CD4-positive, alpha-beta T cell treated with Interferon gamma for 1 hour (primary cell): Measurements from ENCODE around the gene MAP3K10.

Experiments
- DNase-seq: peaks from one replicate; pipeline ENCODE4 v3.0.0-alpha.2; 2020

Gene MAP3K10

DNA sequence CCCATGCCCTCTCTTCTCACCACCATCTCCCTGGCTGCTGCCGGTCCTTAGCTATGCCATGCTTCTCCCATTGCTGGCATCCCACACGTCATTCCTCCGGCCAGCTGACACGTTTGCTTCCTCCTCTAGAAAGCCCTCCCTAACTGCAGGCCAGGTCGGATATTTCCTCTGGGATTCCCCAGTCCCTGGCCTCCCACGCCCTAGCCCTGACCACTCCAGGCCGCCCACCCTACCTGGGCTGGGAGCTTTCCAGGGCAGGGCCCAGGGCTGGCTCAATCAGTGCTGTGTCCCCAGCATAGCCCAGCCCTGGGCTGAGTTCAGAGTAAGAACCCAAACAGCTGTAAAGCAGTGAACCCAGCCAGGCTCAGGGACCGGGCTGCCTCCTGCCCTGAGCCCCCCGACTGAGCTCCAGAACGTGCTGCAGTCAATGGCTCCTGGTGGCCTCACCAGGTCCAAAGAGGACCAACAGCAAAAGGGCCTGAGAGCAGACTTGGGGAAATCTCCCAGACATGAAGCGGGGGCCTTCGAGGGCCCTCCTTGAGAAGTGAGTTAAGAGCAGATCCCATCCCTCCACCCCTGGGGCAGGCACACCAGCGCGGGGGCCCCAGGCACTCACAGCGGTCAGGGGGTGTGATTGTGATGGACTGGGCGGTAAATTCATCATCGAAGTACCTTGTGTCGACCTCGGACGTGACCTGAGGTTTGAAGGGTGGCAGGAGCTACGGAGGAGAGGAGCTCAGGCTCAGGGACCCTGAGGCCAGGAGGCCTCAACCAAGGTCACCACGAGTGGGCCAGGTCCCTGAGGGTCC lies 43.4 kb downstream of the MAP3K10 start:
- DNase-seq: no peak

DNA sequence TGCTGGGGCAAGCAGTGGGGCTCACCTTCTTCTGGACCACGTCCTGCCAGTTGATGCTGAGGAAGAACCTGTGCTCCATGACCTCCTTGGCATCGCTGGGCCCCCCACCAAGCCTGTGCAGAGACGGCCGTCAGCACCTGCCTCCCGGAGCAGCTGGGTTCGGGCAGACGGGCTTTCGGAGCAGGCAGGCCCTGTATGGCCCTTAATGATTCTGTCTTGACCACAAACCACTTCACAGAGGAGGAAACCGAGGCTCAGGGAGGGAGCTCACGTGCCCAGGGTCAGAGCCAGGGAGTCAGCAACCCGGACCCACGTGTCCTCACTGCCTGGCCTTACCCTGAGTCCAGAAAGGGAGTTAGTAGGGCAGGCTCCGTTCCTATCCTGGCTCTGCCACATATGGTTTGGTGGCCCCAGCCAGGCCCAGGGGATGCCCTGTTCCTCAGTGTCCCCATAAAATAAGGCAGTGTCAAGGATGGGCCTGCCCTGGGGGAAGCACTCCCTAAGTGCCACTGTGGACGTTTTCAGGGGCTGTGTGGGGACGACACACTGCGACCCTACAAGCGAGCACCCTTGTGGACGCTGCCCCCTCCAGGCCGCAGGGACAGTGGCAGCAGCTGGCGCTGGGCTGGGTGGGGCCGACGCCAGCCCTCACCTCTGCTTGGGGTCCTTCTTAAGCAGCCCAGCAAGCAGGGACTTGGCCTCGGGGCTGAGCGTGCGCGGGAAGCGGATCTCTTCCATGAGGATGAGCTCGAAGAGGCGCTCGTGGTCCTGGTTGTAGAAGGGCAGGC lies 44.2 kb downstream of the MAP3K10 start:
- DNase-seq: no peak

DNA sequence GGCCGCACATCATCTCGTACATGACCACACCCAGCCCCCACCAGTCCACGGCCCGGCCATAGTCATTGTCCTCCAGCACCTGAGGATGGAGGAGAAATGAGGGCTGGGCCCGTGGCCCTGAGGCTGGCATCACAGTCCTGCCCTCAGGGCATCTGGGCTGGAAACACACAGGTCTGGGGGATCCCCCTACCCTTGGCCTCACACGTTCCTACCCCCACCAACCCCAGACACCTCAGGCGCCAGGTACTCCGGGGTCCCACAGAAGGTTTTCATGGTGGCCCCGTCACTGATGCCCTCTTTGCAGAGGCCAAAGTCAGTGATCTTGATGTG lies 44.8 kb downstream of the MAP3K10 start:
- DNase-seq: no peak

DNA sequence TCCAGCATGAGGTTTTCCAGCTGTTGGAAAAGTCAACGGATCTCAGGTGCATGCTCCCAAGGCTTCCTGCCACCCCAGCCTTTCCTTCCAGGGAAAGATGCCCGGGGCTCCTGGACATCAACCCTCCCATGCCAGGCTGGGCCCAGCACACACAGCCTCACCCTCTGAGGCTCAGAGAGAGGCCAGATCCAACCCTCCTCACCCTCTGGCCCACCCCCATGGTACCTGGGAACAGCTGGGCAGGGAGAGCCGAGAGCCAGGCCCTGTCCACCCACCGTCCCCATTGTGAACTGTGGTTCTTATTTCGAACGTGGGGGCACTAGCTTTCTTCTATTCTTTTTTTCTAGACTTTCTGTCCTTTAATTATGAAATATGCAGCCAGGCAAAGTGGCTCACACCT lies 45.1 kb downstream of the MAP3K10 start:
- DNase-seq: no peak

DNA sequence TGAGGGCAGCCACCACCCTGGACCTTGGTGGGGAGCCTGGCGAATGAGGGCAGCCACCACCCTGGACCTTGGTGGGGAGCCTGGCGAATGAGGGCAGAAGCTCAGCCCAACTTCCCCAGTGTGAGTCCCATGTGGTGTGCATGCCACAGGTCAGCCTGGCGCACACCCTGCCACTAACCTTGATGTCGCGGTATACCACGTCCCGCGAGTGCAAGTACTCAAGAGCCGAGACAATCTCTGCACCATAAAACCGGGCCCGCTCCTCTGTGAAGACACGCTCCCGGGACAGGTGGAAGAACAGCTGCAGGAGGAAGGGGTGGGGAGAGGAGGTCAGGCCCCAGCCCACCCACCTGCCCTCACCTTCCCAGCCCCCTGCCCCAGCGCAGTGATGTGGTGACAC lies 46.6 kb downstream of the MAP3K10 start:
- no peak for DNase-seq

DNA sequence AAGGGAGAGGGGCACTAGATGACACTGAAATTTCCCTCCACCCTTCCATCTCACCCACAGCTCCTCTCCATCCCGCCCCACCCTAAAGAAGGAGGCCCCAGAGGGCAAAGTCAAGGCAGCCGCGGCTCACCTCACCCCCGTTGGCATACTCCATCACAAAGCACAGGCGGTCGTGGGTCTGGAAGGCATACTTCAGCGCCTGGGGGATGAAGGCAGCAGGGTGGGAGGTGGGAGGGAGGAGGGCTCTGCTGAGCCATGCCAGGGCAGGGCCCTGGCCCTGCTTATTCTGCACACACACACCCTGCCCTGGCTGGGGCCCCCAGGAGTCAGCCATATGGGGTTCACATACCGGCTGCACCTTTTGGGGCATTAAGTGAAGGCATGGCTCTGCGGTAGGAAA lies 47.5 kb downstream of the MAP3K10 start:
- DNase-seq: no peak

DNA sequence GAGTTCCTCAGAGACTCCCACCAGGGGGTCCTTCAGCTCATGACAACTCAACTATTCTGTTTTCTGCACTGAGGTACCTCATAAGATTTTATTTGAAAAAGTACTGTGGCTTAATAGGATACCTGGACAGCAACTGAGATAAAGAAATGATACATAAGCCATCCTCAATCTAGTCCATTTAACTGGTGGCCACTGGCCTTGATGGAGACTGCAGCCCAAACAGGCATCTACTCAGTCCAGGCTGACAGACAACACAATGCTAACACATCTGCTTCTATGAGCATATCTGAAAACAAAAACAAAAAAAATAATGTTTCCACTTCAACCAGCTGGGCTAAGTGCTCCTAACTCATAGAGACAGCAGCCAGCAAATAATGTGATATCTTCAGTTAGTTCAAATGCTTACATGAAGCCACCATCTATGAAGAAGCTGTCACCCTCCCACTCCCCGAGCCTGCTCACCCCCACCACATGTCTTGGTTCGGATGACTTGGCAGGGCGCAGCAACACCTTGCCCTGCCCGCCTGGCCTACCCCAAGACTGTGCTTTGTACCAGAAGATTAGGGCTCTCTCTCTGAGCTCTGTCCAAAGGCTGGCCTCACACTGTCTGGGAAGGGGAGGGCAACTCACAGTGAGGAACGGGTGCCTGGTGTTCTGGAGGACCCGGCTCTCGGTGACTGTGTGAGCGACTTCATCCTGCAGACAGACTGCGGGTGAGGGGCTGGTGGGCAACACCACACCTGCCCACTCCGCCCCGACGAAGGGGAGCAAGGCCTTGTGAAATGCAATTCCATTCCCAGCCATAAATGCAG lies 48.4 kb downstream of the MAP3K10 start:
- no peak for DNase-seq

DNA sequence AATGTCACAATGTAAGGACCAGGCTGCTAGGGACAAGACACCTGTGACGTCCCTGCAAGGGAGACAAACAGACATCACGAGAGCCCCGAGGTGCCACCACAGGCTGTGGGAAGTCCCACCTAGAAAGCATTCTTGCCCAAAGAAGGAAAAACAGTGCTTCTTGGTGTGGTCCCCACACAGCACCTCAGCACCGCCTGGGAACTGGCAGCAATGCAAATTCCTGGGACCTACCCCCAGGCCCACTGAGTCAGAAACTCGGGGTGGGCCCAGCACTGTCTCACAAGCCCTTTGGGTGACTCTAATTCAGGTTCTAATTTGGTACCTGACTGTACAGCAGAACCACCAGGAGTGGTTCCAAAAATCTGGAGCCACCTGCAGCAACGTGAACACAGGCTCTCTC lies 49.1 kb downstream of the MAP3K10 start:
- no peak for DNase-seq

DNA sequence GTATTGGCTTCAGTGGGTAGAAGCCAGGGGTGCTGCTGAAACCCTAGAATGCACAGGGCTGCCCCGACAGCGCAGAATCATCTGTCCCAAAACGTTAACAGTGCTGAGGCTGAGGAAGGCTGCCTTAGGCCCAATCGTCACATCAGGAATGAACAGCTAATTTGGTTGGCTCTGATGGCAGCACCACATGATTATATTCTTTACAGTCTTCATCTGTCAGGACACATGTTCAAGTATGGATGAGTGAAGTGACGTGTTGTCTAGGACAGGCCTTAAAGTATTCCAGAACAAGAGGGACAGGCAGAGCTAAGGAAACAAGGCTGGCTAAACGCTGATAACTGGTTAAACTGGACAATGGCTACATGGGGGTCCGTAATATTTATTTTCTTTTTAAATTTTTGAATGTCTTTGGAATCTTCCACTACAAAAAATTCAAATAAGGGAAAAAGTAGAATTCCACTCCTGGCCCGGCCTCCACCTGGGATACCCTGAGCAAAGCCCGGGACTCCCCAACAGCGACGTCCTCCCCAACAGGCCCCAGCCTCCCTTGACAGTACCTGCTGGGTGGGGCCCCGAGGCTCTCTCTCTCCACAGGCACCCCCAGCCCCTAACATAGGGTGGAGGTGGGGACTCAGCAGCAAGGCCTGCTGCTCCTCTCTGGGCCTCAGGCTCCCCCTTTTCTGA lies 50.0 kb downstream of the MAP3K10 start:
- DNase-seq: no peak

DNA sequence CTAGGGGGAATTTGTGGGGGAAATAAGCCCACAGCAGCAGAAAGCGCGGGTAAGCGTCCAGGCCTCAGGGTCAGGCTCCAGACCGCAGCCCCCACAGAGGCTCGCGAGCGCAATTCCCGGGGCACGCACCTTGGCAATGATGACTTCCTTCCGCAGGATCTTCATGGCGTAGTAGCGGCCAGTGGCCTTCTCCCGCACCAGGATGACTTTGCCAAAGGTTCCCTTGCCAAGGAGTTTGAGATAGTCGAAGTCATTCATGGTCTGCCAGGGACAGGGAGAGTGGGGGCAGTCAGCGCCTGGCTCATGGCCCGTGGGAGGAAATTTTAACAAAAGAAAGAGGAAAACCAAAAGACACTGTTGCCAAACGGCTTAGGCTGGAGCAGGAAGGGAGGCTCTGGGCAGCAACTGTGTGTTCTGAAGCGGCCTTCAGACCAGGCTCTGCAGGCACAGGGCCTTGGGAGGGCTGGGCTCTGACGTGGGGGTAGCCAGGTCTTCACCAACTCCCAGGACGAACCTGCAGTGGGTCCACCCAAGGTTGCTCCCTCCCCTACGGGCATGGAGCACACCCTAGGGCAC lies 50.7 kb downstream of the MAP3K10 start:
- DNase-seq: no peak

DNA sequence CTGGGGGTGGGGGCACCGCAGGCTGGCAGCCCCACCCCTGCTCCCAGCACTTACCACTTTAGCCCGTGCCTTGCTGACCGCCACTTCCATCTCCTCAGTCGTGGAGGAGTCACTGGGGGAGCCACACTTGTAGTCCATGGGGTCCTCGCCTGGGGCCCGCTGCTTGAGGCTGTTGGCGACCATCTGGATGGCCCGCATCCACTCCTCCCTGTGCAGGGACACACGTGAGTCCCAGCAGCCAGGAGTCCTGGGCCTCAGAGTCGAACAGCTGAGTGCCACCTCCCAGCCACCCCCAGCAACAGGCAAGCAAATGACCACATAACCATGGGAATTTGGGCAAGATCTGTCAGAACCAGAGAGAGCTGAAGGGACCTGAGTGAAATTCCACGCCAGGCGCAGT lies 51.3 kb downstream of the MAP3K10 start:
- no peak for DNase-seq

DNA sequence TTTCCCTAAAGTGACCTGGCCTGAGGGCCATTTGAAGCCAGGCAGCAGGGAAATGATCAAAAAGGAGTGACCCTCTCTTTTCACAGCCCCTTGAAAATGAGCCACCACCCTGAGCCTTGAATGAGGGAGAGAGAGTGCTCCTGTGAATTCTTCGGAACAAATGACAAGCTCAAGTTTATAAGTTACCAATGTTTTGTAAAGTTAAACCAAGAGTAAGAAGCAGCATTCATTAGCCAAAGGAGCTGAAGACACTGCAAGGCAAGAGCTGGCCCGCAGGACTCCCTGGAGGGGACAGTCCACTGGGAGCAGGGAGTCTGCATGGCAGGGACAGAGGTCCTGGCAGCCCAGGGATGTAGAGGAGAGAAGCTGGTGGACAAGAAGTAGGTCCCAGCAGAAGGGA lies 52.0 kb downstream of the MAP3K10 start:
- DNase-seq: no peak

DNA sequence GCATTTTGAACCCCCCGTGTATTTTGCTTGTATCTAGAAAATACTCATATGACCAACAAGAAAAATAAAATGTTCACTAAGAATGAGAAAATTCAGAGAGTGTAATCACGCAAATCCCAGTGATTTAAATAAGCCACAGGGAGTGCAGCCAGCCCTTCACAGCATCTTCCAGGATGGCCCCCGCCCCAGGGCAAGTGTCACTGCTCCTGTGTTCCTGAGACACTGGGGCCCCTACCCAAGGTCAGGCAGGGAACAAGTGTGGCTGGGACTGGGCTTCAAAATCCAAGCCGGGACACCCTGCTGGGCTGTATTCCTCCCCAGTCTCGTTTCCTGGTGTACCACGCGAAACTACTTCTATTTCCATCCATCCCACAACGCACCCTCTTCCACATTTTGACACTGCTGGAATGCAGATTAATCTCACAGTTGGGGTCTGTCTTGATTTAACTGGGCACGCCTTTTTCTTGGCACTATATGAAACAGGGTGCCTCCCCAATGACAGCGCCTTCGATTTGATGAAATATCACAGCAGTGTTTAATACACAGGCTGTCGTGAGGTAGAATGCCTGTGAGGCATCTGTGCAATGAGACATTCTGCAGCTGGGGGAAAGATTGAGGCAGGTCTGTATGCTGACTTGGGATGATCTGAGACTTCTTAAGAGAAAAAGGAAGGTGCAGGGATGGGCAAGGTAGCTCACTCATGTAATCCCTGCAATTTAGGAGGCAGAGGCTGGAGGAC lies 53.5 kb downstream of the MAP3K10 start:
- DNase-seq: no peak

DNA sequence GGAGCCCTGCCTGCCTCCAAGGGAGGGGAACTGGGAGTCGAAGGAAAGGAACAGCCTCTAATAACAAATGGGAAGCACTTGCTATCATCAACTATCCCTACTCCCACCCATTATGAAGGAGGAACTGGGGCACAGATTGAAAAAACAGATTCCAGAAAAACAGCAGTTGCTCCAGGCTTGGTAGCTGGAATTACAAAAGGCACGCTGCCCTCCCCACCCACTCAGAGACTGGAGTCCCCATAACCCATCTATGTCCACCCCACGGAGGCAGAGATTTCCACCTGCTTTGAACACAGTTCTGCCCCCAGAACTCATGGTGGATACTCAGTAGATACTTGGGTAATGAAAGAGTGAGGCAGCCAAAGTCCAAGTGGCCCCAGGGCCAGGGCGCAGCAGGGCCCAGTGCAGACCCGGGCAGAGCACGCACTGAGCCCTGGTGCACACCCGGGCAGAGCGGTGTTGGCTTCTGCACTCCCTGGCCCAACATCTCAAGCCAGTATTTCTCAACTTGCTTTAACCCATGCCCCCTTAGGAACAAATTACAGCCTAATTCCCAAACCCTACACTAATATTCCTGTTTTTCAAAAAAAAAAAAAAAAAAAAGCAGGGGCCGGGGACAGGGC lies 54.4 kb downstream of the MAP3K10 start:
- no peak for DNase-seq

DNA sequence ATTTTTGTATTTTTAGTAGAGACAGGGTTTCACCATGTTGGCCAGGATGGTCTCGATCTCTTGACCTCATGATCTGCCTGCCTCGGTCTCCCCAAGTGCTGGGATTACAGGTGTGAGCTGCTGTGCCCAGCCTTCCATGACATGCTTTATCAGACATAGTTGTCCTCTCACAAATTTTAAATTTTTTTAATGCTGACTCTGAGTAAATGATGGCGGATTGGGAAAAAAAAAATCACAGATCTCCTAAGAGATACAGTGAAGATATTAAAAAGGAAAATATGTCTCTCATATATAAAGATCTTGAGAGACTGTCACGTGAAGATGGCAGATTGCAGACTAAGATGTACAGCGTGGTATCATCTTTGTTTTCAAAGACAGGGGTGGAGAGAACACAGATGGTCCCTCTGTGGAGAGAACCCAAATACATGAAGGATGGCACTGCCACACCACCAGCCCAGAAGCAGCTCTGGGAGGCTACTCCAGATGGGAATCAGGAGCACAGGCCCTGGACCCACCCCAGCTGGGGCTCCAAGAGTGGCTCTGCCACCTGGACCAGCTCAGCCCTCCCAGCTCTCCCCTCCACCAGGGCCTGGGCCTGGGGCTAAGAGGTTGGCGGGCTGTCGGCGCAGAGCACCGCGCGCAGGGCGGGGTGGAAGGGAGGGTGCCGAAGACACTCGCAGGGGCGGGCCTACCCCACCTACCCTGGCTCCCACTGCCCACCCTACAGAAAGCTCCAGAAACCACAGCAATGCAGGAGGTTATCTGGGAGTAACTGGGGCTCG lies 55.3 kb downstream of the MAP3K10 start:
- DNase-seq: no peak

DNA sequence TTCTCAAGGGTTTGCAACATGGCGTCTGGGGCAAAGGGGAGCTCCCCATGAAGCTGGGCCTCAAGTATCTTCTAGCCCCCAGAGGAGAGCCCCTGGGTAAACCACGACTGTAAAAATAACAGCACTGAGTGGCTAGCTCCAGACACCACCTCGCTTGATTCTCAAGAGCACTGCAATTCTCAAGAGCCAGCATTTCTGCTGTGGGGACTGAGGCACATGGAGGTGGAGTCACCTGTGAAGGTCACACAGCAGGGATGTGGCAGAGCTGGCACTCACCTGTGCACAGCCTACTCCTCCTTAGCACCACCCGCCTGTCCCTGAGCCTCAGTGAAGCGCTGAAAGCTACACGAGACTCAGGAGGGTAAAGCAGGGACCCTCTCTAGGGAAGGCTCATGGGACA lies 56.0 kb downstream of the MAP3K10 start:
- DNase-seq: no peak

DNA sequence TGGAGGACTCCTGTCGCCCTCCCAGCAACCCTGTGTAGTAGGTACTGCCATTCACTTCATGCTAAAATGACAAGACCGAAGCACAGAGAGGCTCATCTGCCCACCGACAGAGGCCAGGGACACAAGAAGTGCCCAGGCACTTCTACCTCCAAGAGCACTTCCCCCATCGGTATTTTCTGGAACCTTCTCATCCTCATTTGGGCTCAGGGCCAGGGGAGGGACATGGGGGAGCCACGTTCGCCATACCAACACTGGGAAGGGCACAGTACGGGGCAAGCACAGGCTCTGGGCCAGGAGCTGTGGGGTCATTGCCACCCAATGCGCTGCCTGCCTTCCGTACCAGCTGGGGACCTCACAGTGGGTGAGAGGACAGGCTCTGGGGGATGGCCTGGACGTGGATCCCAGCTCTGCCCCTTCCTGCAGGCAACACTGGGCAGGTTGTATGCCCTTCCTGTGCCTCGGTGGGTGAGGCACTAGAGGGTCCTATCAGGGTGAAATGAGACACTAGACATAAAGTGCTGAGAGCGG lies 56.6 kb downstream of the MAP3K10 start:
- DNase-seq: no peak

DNA sequence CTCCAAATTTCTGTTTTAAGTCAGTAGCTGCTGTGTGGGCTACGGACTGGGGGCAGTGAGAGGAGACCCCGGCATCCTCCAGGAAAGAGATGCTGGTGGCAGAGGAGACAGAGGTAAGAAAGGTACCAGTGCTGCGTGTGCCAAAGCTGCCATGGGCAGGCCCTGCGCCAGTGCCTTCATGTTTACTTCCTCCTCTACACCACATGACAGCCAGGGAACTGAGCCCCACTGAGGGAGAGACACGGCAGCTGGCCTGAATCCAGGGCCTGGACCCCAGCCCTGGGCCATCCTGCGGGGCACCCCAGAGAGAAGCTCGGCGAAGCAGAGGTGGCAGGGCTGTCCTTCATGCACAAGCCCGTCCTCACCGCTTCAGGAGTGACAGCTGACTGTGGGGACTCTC lies 58.0 kb downstream of the MAP3K10 start:
- no peak for DNase-seq

DNA sequence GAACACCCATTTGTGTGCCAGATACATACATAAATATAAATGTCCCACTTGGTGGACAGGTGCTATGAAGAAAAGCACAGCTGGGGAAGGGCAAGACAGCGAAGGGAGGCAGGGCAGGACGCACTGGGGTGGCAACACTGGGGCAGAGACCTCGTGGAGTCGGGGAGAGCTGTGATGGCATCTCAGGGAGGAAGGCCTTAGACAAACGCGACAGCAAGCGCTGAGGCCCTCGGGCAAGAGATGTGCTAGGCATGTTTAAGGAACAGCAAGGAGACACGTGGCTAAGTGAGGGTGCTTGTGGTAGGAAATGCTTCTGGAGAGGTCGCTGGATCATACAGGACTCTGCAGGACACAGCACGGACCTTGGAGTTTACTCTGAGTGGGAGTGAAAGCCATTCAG lies 58.6 kb downstream of the MAP3K10 start:
- no peak for DNase-seq

DNA sequence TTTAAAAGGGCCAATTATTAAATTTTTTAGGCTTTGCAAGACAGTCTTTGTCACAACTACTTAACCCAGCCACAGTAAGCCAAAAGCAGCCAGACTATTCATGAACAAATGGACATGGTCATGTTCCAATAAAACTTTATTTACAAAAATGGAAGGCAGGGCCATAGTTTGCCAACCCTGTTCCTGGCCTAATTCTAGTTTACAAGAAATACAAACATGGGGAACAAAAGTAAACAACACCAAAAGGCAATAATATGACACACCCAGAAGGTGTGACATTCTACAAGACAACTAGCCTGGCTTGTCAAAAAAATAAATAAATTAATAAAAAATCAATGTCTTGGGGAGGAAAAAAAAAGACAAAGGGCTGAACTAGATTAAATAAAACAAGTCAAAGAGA lies 60.0 kb downstream of the MAP3K10 start:
- no peak for DNase-seq

DNA sequence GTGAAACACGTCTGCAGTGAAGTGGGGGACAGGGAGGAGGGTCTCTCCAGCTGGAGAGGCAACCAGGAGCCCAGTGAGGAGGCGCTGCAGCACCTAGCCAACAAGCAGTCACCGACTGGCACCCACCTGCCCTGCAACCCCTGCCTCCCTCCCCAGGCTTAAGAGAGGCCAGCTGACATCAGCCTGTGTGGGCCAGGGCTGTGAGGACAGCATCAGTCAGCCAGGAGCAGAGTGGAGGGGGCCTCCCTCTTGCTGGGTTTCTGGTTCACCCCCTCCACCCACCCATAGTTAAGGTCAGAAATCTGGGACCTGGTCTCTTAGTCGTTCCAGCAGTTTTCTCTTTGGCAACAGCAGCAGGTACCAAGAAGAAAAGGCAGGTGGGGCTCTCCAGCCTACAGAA lies 60.8 kb downstream of the MAP3K10 start:
- DNase-seq: no peak
